ENCODE measurements around the gene C12orf43.

C12orf43 gene

GRCh38 chr12:120972870-120973543 is 43.3 kb downstream of the C12orf43 start:
- no peak for DNase-seq

GRCh38 chr12:120971299-120972180 is 44.7 kb downstream of the C12orf43 start:
- DNase-seq, result peak; percentile 61

- no peak for DNase-seq
These were observed 46.0 kb downstream of the C12orf43 start for GRCh38 chr12:120970310-120970709.

- no peak for DNase-seq
These were observed 50.7 kb downstream of the C12orf43 start for GRCh38 chr12:120965534-120966091.

DNA sequence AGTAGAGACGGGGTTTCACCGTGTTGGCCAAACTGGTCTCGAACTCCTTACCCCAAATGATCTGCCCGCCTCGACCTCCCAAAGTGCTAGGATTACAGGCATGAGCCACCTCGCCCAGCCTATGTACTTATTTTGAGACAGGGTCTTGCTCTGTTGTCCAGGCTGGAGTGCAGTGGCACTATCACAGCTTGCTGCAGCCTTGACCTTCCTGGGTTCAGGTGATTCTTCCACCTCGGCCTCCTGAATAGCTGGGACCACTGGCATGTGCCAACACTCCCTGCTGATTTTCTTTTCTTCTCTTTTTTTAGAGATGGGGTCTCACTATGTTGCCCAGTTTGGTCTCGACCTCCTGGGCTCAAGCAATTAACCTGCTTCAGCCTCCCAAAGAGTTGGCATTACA is 52.0 kb downstream of the C12orf43 start:
- DNase-seq, result no peak

DNA sequence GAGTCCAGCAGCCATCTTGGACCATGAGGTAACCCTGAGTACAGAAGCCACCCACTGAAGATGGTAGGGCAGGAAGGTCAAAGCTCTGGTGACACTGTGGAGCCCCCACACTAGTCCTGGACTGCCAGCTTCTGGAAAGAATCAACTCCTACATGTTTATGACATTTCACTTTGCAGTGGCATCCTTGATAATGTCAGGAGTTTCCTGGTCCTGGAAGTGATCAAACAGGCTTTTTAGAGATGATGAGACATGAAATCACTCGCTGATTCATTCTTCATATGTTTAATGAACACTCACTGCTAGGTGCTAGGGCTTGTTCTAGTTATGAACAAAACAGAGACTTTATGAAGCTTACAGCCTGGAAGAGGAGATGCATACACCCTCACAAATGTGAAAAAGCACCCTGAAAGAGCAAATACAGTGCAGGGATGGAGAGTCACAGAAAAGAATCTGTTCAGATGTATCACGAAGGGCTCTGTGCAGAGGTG is 53.7 kb downstream of the C12orf43 start:
- no peak for DNase-seq

- no peak for DNase-seq
These were observed 54.4 kb downstream of the C12orf43 start for GRCh38 chr12:120961604-120962531.

DNA sequence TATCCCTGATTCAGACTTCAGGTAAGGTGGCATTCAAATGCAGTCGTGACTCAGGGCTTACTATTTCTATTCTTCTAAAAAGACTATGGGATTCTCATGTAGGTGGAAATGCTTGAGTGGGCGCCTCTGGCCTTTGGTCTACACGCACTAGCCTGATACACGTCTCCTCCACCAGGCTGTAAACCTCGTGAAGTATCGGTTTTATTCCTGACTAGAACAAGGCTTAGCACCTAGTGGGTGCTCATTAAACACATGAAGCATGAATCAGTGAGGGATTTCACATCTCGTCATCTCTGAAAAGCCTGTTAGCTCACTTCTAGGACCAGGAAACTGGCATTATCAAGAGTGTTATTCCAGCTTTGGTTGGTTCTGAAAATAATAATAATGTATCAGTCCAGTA is 55.6 kb downstream of the C12orf43 start:
- DNase-seq, result no peak

GRCh38 chr12:120959111-120959878 is 57.0 kb downstream of the C12orf43 start:
- DNase-seq, result no peak

GRCh38 chr12:120956579-120957300 is 59.5 kb downstream of the C12orf43 start:
- no peak for DNase-seq

DNA sequence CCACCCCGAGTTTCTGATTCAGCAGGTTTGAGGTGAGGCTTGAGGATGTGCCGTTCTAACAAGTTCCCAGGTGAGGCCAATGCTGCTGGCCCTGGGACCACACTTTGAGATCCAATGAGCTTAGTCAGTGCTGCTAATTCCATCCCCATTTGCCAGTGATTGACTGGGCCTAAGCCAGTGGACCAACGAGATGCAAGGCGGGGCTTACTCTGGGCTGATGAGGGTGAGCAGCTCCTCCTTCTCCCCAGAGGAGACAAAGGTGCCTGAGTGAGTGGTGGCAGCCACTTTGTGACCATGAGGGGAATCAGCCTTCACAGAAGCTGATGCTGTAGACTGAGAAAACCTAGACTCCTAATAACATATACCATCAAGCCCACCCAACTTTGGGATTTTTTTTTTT is 61.1 kb downstream of the C12orf43 start:
- no peak for DNase-seq

- DNase-seq, result no peak
These were observed 65.5 kb downstream of the C12orf43 start for GRCh38 chr12:120950807-120951206.

Measured in NCI-H1105 treated with DMSO at 0.1 percent for 48 hours (cell line).